Inflammatory macrophage treated with lipopolysaccharide for 1 hour (primary cell): Measurements from ENCODE around the gene SDC1.

Experiments used
- DNase-seq, 2 donors: peaks; one replicate each; pipeline ENCODE4 v3.0.0-alpha.2; 2020 to 2022

Gene SDC1

DNA sequence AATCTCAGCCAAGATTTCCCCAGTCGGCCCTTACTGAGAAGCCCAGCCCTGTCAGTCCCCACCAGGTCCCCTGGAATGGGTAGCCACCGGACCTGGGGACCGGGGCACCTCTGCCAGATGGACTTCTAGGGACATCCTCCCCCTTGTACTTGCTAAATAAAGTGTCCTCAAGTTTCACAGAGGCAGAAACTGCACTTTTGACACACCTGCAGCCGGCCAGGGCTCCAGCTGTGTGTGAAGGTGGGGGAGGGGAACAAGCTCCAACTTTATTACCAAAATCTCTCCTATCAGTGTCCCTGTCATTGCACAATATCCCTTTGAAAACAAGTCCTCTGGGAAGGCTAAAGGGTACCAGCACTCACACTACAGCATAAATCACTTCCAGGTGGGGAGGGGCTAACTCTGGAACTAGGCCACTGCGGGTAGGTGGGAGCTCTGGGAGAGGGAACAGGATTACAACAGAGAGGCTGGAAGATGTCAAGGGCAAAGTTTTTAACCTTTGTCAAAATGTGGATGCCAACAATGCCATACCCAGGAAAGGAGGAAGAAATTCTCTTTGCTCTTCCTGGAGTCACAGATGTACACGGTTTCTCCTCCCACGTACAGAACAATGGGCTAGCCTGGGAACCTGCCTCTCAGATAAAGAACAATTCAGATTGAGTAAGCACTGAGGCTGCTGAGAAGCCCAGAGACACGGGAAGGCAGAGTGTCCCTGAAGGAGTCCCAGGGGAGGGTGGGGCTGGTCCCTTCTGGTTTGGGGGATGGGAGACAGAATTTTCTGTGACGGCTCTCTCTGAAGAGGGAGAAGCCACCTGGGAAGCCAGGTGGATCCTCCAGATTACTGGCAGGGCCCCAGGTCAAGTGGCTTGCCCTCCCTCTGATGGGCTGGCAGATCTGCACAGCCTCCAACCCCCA is 11.0 kb downstream of the SDC1 start:
- no peak for DNase-seq

DNA sequence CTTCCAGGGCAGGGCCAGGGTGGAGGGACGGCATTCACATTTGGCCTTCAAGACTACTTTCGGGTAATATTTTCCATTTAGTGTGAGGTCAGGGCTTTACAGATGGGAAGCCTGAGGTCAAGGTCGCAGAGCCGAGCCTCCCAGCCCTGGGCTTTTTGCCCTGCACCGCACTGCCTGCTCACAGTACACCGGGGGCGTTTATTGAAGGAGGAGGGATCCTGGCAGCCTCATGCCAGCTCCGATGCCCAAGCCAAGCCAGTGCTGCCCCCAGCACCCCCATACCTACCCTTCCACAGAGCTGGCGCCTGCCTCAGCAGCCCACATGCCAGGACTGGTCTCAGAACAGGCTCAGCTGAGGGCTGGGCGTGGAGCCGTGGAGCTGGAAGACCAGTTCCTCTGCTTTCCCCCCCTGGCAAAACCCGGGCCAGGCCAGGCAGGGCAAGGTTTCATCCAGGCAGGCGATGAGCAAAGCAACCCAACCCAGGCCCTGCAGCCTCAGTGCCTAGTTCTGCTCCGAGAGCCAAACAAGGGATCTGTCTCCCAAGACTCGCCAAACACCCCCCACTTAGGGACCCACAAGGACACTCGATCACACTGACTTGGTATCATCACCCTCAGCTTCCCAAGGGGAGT is 11.9 kb downstream of the SDC1 start:
- no peak for DNase-seq

DNA sequence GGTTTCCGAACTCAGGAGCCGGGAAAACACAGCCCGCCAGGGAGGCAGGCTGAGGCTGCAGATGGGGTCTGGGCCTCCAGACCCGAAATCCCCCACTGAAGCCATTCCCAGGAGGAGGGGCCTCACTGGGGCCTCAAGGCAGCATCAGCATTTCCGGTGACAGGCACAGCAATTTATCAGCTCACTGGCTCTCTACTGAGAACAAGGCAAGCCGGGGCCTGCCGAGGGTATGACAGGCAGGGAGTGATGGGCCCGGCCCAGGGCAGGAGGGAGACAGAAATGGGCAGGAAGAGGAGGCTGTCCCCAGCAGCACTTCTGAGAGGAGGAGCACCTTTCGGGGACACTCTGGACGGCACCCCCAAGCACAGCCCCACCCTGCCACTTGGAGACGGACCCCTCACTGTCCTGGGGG is 12.5 kb downstream of the SDC1 start:
- no peak for DNase-seq

DNA sequence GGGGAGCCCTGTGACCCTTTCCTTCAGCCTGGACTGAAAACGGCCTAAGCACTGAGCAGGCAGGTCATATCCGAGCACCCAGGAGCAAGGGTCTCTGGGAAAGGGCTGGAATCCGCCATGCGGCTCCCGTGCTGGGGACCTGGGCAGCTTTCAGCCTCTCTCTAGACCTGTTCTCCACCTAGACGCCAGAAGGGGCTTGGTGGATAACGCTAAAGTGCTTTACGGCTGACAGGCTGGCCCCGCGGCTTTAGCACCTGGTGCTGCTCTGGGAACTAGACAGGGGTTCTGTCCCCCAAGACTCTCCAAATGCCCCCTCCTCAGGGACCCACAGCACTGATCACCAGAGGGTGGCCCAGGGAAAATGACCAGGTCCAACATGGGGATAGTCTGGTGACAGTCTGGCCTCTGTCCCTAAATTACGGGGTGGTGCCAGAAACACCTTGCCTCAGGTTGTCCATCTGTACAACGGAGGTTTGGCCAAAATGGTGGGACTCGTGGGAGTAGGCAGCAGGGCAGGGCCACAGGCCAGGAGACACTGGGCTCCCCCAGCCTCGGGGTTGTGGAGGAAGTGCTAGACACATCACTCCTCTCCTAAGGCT is 13.0 kb downstream of the SDC1 start:
- DNase-seq: no peak

DNA sequence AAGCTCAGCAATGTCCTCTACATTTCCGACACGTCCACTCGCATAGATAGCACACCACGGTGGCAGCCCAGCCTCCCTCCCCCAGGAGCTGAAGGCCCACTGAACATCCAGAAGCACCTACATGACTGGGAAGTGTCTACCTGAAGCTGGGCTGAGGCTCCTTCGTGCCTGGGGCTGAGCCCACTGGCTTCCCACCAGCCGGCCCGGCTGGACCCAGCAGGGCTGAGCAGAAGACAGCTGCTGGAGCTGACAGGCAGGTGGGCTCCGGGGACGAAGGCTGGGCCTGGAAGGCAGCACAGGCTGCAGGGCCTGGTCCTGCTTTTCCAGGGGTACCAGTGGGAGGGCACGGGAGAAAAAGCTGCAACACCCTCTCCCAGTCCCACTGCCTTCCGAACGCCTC is 13.5 kb downstream of the SDC1 start:
- DNase-seq: no peak

DNA sequence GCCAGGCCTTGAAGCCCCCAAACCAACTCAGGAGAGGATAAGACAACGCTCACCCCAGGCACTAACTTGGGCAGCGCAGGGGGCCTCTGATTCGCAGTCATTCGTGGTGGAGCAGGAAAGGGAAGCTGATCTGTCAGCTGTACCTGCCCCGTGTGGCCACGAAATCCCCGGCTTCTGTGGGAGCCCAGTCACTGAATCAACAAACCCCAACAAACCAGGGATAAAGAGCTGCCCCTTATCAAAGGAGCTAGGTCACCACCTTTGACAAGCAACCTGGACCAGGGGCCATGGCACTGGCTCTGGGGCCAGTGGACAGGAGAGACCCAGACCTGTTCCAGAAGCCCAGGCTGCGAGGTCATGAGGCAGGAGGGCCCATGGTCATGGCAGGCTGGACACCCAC is 14.5 kb downstream of the SDC1 start:
- DNase-seq: no peak

DNA sequence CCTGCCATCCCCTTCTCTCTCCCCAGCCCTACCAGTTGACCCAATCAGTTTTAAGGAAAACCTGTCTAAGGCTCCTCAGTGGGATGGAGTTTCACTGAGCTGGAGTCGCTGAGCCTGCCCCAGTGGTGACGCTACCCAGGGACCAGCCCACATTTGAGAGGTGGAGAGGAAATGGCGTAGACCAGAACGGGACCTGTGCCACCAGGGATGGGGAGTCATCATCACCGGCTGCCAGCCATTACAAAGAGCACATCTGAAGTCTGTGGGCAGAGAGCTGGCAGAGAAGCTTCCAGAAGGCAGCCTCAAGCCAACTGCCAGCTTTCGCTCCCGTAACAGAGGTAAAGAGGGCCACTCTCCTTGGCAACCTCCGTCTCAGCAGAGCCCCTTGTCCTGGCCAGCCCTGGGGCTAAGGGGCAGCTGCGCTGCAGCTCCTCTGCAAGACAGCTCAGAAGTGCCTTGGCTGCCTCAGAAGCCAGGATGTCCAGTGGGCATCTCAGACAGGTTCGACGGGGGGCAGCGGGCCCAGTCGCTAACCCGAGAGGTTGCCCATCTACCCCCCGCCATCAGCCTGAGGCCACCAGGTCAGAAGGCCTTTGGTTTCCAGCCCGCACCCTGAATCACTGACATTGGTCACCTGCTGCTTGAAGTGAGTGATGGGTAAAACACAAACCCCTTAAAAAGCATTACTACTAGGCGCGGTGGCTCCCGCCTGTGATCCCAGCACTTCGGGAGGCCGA is 15.4 kb downstream of the SDC1 start:
- no peak for DNase-seq

DNA sequence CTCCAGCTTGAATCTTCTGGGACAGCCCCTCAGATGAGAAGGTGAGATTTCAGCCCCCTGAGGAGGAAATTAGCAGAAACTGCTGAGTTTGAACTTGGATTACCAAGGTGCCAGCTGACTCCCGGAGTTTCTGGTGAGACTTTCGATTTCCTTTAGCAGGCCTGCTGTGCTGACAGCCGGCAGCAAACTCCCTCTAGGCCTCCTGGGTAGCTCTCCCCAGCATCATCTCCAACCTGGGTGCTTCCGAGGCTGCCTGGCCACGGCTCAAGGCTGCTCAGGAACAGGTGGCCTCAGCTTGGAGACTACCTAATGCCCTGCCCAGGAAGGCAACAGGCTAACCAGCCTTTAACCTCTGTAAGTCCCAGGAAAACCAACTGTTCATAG is 16.5 kb downstream of the SDC1 start:
- DNase-seq: no peak

DNA sequence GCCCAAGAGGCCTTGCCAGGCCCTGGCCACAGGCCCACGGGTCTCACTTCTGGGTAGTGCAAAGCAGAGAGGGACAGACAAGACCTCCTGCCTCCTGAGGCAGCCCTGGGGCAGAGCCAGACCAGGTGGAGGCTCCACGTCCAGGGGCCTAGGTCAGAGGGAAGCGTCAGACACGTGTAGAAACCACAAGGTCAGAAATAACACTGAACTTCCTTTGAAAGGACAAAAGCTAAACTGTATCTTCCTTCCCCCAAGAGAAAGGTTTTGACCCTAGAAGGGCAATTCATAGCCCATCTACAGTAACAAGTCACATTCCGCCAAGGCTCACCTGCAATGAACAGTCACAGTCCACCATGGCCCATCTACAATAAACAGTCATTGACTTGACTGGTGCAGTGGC is 17.9 kb downstream of the SDC1 start:
- DNase-seq: no peak

DNA sequence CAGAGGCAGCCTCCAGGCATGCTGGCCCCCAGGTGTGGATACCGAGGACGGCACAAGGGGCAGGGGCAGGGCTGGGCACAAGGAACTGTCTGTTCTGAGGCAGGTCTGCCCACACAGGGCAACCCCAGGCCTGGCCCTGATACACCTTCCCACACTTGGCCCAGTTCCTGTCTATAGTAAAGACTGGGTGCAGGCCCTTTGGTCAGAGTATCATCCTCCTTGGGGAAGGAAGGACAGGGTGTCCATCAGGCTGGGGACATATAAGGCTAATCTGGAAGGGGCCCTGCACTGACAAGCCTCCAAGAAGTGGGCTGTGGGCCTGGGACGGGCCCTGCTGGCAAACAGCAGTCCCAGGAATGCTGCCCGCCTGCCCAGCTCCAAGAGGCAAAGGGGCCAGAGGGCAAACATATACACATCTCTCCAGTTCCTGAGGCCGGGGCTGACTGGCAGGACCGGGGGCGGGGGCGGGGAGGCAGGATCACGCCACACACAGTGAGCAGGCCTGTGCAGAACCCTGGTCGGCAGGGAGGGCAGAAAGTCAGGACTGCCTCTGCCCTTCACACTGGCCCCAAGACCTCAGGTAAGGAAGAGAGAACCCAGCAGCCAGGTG is 18.9 kb downstream of the SDC1 start:
- DNase-seq: no peak

DNA sequence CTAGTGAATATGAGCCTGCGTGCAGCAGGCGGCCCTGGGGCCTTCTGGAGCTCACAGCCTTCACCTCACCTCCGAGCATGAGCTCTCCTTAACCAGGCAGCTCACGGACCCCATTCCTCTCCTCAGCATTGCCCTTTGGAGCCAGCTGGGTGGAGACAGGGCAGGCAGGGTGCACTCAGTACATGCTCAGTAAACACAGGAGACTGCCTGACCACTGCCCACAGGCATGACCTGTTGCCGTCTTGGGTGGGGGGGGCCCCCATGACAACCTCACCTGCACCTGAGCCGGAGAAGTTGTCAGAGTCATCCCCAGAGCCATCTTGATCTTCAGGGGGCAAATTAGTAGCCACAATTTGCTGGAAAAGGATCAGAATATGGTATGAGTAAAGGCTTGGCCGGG is 19.9 kb downstream of the SDC1 start:
- no peak for DNase-seq

DNA sequence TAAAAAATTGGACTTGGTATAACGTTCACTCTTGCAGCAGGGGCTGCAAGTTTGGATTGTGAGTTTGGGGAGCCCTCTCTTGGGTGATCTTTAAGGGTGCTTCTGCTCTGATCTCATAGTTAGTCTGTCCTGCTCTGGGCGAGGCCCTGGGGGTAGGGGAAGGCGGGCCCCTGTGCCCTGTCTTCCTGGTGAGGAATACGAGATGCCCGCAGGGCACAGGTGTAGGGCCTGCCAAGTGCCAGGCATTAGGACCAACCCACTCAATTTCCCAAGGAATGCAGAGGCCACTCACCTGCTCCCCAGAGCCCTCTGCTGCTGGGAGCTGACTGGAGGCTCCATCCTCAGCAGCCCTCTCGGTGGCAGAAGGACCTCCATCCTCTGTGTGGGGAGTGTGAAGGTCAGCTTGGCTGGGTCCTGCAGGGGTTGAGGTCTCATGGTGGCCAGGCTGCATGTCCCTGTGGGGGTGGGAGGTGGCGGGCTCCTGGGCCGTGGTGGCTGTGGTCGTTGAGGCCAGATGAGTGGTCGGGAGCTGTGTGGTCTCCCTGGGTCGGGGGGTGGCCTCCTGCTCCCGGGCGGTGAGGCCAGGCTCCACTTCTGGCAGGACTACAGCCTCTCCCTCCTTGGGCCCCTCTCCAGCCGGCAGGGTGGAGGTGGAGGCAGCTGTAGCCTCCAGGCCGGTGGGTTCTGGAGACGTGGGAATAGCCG is 21.3 kb downstream of the SDC1 start:
- DNase-seq: no peak

DNA sequence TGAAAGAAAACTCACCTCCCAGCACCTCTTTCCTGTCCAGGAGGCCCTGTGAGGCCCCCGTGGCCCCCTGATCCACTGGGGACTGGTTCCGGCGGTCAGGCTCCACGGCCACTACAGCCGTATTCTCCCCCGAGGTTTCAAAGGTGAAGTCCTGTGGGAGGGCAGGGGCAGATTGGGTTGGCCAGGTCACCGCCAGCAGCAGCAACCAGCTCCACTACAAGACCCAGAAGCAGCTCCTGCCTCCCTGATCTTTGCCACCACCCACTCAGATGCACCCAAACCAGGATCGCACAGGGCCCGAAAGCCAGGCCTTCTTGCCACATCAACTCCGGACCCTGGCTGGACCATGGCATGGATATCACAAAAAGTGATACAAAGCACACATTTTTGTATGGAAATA is 21.9 kb downstream of the SDC1 start:
- DNase-seq: no peak

DNA sequence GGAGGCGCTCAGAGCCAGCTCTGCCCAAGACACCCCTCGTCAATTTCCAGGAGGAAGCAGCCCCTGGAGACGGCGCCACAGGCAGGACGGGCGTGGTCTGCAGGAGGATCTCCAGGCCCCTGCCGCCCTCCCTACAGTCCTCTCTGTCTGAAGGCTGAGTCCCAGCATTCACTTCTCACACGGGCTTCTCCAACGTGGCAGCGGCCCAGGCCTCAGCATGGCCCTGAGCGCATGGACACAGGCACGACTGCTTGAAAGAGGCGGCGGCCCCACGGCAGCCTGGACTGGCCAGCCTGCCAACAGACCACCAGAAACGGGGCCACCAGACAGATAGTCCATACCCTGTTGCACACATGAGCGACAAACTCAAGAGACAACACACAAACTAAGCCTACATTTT is 23.3 kb downstream of the SDC1 start:
- no peak for DNase-seq

DNA sequence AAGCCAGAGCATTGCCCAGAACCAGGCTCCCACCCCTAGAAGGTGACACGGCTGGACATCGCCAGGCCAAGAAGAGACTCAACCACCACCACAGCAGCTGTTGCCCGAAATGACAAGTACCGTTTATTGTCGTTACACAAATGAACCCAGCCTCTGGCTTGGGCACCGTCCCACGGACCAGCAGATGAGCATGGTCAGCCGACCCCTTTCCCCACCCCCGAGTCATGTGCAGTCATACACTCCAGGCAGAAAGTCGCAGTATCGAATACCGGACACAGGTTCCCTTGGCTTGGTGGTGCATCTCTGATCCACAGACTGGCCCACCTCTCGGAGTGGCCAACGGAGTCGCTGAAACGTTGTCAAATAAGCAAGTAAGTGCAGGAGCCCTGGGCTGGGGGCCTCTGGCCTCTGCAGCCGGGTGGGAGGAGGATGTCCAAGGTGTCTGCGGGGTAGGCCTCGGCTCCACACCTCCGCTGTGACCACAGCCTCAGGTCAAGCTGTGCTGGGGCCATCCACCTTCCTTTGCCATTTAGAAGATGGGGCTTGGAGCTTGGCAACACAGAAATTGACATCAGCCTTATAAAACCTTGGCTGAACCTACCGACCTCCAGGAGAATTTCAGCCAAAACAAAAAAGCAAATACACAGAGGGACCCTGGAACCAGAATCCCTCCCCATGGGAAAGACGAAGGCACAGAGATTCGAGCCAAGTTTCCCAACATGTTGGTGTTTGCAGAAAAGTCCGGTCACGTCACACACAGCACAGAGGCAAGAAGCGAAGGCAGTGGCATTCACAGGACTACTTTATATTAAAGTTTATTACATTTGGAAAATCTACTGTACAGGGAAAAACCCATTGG is 24.0 kb downstream of the SDC1 start:
- no peak for DNase-seq

DNA sequence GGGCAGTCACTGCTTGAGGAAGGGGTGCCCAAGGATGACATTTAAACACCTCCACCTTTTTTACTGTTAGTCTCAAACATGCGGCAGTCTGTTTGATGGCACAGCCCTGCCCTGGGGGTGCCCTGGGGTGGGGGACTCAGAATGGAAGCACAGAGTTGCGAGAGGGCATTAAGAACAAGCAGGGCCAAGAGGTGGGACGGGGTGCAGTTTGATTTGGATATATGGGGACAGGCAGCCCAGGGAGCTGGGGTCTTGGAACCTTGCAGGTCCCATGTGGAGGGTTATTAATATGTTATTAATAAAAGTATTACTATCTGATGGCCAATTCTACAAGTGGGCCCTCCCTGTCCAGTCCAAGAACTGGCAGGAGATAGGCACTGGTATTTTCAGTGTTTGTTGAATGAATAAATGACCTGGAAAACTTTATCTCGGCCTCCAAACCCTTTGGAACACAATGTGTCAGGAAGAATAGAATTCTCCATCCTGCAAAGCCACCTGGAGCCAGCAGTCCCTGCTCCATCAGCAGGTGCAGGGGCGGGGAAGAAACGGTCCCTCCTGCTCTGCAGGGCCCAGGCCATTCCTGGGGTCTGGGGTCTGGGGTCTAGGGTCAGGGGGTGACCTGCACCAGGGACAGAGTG is 25.2 kb downstream of the SDC1 start:
- no peak for DNase-seq

DNA sequence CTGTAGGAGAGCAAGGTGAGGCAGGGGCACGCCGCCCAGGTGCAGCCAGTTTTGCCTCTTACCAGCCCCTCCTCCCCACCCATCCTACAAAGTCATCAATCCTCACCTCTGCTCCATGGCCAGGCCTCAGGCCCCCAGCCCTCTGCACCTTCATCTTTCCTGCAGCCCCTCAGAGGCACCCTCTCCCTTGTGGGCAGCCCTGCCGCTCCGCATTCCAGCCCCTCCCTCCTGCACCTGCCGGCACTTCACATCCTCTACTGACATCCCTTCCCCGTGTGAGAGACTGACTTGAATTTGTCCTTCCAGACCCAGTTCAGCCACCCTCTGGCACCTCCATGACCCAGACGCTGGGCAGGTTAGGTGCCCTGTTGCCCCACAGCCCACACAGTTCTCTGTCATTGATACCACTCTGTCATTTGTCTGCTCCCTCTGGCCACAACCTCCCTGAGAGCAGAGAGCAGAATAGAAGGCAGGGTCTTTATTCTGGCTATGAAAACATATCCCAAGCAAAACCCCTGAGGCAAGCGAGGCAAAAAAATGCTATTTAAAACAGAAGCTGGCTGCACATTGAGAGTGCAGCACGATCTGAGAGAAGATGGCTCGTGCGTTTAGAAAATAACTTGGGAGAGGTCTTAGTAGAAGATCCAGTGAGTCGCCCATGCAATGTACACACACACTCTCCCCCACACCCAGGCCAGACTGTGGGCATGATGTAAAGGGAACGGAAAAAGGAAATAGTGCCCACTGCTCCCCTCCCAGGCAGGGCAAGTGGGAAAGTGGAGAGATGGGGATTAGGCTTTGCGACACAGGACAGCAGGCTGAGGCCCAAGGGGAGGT is 25.9 kb downstream of the SDC1 start:
- peak in 1 of 2 donors; percentile 29 for DNase-seq

DNA sequence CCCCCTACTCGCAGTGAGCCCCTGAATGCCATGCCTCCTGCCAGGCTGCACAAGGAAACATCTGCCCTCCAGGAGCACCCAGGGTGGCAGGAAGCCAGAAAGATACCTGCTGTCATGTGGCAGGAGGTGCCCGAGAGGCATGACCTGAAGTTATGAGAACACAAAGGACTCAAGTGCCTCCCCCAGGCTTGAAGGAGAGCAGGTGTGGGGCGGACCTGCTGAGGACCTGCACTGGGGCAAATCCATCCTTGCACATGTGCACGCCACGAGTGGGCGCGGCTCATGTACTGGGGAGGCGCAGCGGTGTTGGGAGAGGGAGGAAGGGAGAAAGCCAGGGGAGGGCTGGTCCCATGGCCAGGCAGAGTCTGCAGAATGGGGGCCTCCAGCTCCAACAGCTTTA is 26.9 kb downstream of the SDC1 start:
- no peak for DNase-seq

DNA sequence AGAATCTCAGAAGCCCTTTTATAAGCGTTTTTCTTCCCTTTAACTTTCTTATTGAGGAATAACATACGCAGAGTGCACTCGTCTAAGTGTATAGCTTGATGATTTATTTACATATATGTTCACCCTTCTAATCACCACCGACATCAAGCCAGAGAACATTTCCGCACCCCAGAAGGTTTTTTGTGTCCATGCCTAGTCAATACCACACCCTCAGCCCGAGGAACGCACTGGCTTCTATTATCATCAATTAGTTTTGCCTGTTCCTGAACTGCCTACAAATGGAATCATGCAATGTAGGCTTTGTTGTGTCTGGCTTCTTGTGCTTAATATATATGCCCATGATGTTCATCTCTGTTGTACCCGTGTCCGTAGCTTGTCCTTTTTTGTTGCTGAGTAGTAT is 27.7 kb downstream of the SDC1 start:
- DNase-seq: no peak

DNA sequence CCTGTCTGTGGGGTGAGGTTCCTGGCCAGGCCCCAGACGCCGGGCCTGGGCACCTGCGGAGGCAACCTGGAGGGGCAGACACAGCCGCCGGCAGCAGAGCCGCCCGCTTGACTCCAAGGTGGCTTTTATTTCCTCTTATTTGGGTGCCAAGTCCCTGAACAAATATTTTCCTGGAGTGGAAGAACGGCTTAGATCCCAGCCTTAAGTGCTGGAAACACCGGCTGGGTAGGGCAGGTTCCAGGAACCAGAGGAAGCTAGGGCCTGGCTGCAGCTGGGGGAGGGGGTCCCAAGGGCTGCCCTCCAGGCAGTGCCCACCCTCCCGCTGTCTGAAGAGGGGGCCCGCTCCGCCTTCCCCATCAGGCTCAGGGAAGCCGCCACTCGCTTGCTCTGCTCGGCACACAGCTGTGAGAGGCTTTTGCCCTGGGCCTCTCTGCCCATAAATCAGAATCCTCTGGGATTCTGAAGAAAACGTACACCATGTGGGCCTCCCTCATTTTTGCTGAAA is 28.2 kb downstream of the SDC1 start:
- no peak for DNase-seq
